PC-9 (cell line): ENCODE results near the gene EDDM13.

Experiments
- CTCF ChIP-seq: fragments of 200-600 bp; sonication (generic); conservative IDR thresholded peaks from 2 replicates; pipeline ENCODE4 v1.6.1; 2017; ENCODE audit warnings: mixed run types, antibody characterized with exemption, mild to moderate bottlenecking, moderate library complexity
- EZH2 ChIP-seq: fragments of 200-600 bp; sonication (generic); IDR thresholded peaks from 2 replicates; pipeline ENCODE4 v1.8.0; 2017; ENCODE audit warnings: antibody characterized with exemption, low read depth

GRCh38 chr19:56261145-56261544, 11.4 kb upstream of the EDDM13 start:
- TF ChIP-seq CTCF, result no peak
- no peak for TF ChIP-seq EZH2
